HCT116 (cell line): Measurements from ENCODE around the gene PKN2.

Source experiments
- EZH2 ChIP-seq: fragments of 200-600 bp; sonication (generic); IDR thresholded peaks from 2 replicates; pipeline ENCODE4 v1.6.1; 2017; ENCODE audit warnings: antibody characterized with exemption, mixed run types
- EZH2phosphoT487 ChIP-seq: fragments of 200-600 bp; IDR thresholded peaks from 2 replicates; pipeline ENCODE4 v1.6.1; 2018; ENCODE audit warnings: antibody characterized with exemption, borderline replicate concordance
- POLR2A ChIP-seq: IDR thresholded peaks from 2 replicates; pipeline ENCODE4 v1.7.0; 2011; ENCODE audit warnings: borderline replicate concordance; ENCODE audit not compliant: insufficient read depth, insufficient read length; ENCODE audit errors: extremely low read depth
- RAD21 ChIP-seq: IDR thresholded peaks from 2 replicates; pipeline ENCODE4 v1.6.1; 2012; ENCODE audit warnings: low read depth, mild to moderate bottlenecking
- TF ChIP-seq, protein P1 (sequence below): IDR thresholded peaks from 2 replicates; pipeline ENCODE4 v1.6.1; 2012
- TF ChIP-seq, protein P2 (sequence below), 3 experiments: fragments of 200-600 bp in 1 of 3; sonication (generic) in 1 of 3; IDR thresholded peaks in 2 of 3; conservative IDR thresholded peaks in 1 of 3; 2 replicates each; pipeline ENCODE4 v1.5.1; 2012 to 2017; ENCODE audit warnings: low read depth in 2 of 3, low read length in 2 of 3, antibody characterized with exemption in 1 of 3, borderline replicate concordance in 1 of 3, control low read depth in 1 of 3, mild to moderate bottlenecking in 1 of 3, mixed read lengths in 1 of 3, mixed run types in 1 of 3, moderate library complexity in 1 of 3; ENCODE audit not compliant: insufficient read depth in 1 of 3

DNA sequence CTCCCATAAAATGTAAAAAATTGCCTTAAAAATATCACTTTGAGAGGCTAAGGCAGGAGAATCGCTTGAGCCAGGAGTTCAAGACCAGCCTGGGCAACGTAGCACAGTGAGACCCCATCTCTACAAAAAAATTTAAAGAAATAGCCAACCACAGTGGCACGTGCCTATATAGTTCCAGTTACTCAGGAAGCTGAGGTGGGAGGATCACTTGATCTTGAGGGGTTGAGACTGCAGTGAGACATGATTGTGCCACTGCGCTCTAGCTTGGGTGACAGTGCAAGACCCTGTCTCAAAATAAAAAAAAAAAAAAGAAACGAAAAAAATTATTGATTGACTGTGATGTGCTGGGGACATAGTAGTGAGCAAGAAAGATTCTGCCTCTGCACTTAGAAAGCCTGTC is 38.4 kb downstream of the PKN2 start:
- TF ChIP-seq POLR2A, result no peak
- no peak for TF ChIP-seq EZH2phosphoT487
- TF ChIP-seq, protein P1, sequence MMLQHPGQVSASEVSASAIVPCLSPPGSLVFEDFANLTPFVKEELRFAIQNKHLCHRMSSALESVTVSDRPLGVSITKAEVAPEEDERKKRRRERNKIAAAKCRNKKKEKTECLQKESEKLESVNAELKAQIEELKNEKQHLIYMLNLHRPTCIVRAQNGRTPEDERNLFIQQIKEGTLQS, result no peak
- TF ChIP-seq, protein P2, sequence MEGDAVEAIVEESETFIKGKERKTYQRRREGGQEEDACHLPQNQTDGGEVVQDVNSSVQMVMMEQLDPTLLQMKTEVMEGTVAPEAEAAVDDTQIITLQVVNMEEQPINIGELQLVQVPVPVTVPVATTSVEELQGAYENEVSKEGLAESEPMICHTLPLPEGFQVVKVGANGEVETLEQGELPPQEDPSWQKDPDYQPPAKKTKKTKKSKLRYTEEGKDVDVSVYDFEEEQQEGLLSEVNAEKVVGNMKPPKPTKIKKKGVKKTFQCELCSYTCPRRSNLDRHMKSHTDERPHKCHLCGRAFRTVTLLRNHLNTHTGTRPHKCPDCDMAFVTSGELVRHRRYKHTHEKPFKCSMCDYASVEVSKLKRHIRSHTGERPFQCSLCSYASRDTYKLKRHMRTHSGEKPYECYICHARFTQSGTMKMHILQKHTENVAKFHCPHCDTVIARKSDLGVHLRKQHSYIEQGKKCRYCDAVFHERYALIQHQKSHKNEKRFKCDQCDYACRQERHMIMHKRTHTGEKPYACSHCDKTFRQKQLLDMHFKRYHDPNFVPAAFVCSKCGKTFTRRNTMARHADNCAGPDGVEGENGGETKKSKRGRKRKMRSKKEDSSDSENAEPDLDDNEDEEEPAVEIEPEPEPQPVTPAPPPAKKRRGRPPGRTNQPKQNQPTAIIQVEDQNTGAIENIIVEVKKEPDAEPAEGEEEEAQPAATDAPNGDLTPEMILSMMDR (IDR thresholded peaks at IDR 0.05 in 2 of 3, conservative IDR thresholded peaks at IDR 0.05 in 1 of 3; ENCODE audit: borderline replicate concordance in 1 of 3, insufficient read depth in 1 of 3, low read depth in 2 of 3, low read length in 2 of 3), result no peak
- no peak for TF ChIP-seq EZH2
- no peak for TF ChIP-seq RAD21
